ENCODE results near the gene GNAQ.

GRCh38 chr9:78004478-78005229 is 27.0 kb downstream of the GNAQ start:
- TF ChIP-seq CTCF (IDR thresholded peaks at IDR 0.05; ENCODE audit: low read depth, low read length) (peak; percentile 33), MAX (IDR thresholded peaks at IDR 0.05; ENCODE audit: low read depth, low read length) (no peak)
